ENCODE results near the gene ICA1. TPM values are rescaled to one million over a fixed set of nuclear protein-coding genes. Genes with fewer than 3 reads are reported as not detected.

ICA1 gene
- total RNA-seq, 1 donor from 2014 or later = 54.9 TPM

DNA sequence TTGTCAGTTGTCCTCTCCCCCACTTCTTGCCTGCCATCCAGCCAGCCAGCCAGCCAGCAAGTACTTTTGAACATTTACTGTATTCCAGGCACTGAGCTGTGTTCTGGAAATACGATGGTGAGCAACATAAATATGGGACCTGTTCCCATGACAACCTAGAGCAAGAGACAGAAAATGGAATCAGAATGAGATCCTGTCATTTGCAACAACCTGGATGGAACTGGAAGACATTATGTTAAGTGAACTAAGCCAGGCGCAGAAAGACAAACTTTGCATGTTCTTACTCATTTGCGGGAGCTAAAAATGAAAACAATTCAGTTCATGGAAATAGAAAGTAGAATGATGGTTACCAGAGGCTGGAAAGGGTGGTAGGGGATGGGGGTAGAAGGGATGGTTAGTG lies 140.7 kb downstream of the ICA1 start:
- DNase-seq = no peak
- no peak for TF ChIP-seq CTCF (IDR thresholded peaks at IDR 0.05; ENCODE audit: borderline replicate concordance)
- Histone ChIP-seq H3K27me3 (ENCODE audit: low read depth) (no peaks in the 10 kb centered on the region), H3K36me3 (peaks cover 43% of the 10 kb centered on the region), H3K4me1 (no peaks in the 10 kb centered on the region), H3K27ac (replicated peaks) (no peak overlapping the region), H3K9me3 (replicated peaks) (no peaks in the 10 kb centered on the region), H3K4me3 (no peak overlapping the region)
- intact Hi-C loops (cut with micrococcal nuclease) = no loop called here

- peaks cover 44% of the 10 kb centered on the region for H3K36me3 ChIP-seq
- intact Hi-C loops (cut with micrococcal nuclease) = no loop called here
- no peaks in the 10 kb centered on the region for H3K4me1 ChIP-seq
- no peak overlapping the region for H3K27ac ChIP-seq (replicated peaks)
- no peak for TF ChIP-seq CTCF (IDR thresholded peaks at IDR 0.05; ENCODE audit: borderline replicate concordance)
- no peak for DNase-seq
- H3K27me3 ChIP-seq (ENCODE audit: low read depth) = no peaks in the 10 kb centered on the region
- H3K4me3 ChIP-seq = no peak overlapping the region
- H3K9me3 ChIP-seq (replicated peaks) = no peaks in the 10 kb centered on the region
These were observed 141.4 kb downstream of the ICA1 start for GRCh38 chr7:8120390-8121058.

DNA sequence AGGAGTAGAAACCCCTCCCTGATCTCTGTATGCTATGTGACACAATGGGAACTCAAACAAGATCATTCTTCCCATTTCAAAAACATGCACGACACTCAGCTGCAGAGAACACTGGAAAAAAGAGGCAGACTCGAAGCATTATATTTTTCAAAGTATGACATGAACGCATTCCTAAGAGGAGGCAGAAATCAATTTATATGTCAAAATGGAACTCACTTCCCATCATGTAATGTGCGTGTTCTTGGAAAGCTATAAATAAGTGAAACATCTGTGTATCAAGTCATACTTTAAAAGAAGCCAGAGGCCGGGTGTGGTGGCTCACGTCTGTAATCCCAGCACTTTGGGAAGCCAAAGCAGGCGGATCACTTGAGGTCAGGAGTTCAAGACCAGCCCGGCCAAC lies 142.7 kb downstream of the ICA1 start:
- Histone ChIP-seq H3K36me3 (peaks cover 39% of the 10 kb centered on the region), H3K27me3 (ENCODE audit: low read depth) (no peaks in the 10 kb centered on the region), H3K4me1 (no peaks in the 10 kb centered on the region), H3K27ac (replicated peaks) (no peak overlapping the region), H3K9me3 (replicated peaks) (no peaks in the 10 kb centered on the region), H3K4me3 (no peak overlapping the region)
- intact Hi-C loops (cut with micrococcal nuclease) = no loop called here
- no peak for DNase-seq
- no peak for TF ChIP-seq CTCF (IDR thresholded peaks at IDR 0.05; ENCODE audit: borderline replicate concordance)

DNA sequence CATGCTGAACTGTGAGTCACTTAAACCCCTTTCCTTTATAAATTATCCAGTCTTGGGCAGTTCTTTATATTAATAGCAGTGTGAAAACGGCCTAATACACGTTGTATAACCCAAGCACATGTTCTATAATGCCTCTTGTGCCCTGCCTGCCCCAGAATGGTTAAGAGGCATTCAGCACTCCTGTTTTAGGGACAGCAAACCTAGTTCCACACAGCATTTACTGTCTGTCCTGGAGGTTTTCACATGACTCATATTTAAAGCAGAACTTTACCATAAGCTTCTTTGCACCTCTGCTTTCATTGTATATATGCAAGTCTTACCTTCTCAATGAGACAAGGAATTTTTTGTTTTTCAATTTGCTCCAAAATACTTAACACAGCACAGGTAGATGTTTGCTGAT lies 144.8 kb downstream of the ICA1 start:
- intact Hi-C loops (cut with micrococcal nuclease) = no loop called here
- Histone ChIP-seq H3K9me3 (replicated peaks) (no peaks in the 10 kb centered on the region), H3K4me3 (no peak overlapping the region), H3K27me3 (ENCODE audit: low read depth) (no peaks in the 10 kb centered on the region), H3K36me3 (peaks cover 34% of the 10 kb centered on the region), H3K4me1 (no peaks in the 10 kb centered on the region), H3K27ac (replicated peaks) (no peak overlapping the region)
- TF ChIP-seq CTCF (IDR thresholded peaks at IDR 0.05; ENCODE audit: borderline replicate concordance) = no peak
- DNase-seq = no peak

GRCh38 chr7:8115547-8116402 lies 146.2 kb downstream of the ICA1 start:
- Histone ChIP-seq H3K36me3 (peaks cover 26% of the 10 kb centered on the region), H3K27ac (replicated peaks) (no peak overlapping the region), H3K9me3 (replicated peaks) (no peaks in the 10 kb centered on the region), H3K4me3 (no peak overlapping the region), H3K27me3 (ENCODE audit: low read depth) (no peaks in the 10 kb centered on the region), H3K4me1 (no peaks in the 10 kb centered on the region)
- intact Hi-C loops (cut with micrococcal nuclease) = no loop called here
- TF ChIP-seq CTCF (IDR thresholded peaks at IDR 0.05; ENCODE audit: borderline replicate concordance) = no peak
- DNase-seq = no peak
